ENCODE data around the gene TNFRSF19. TPM values are rescaled to one million over a fixed set of nuclear protein-coding genes. Genes with fewer than 3 reads are reported as not detected.

TNFRSF19 gene, protein sequence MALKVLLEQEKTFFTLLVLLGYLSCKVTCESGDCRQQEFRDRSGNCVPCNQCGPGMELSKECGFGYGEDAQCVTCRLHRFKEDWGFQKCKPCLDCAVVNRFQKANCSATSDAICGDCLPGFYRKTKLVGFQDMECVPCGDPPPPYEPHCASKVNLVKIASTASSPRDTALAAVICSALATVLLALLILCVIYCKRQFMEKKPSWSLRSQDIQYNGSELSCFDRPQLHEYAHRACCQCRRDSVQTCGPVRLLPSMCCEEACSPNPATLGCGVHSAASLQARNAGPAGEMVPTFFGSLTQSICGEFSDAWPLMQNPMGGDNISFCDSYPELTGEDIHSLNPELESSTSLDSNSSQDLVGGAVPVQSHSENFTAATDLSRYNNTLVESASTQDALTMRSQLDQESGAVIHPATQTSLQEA
- total RNA-seq (2022; extraction: Qiagen RNA extraction): 2.9 to 4.4 TPM (median 3.5 TPM) in 5 replicates

DNA sequence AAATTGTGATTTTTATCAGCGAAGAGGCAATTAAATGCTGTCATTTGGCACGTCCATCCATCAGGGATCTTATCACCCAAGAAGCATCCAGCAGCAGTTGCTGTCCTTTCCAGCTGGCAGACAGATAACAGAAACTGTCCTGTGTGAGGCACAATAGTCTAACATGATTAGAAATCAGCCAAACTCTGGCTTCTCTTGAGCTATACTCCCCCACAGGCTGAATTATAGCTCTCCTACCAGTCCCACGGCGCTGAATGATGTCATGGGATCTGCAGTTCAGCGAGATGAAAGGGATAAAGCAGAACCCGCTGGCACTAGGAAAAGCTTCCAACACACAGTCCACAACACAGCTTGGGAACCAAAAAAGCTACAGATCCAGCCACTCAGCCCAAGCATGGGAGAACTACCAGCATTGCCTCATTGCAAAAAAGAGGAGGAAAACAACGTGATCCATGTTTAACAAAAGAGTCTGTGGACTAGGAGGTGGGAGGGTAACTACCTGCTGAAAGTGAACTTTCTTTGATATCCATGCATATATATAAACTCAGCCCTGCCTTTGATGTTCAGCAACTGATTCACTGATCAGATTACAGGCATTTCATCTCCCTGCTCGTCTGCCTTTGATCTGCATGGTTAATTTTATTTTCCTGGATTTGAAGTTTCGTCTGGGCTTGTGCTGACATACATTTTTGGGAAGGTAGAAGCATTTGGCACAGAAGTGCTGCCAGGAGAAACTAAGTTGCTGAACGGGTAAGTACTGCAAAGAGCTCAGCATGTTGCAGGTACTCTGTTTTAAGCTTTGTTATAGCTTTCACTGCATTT lies at the start of gene TNFRSF19:
Gene TNFRSF19 (plus strand): TSS at position 314 of the 822 bp plus-strand sequence. CDS start 19,772 bp downstream, outside the sequence.

Other genes with a start within 250 kb of the TNFRSF19 start
- 9.0 to 12.2 TPM (median 11.1 TPM) in 5 replicates for gene SACS, start 136.7 kb upstream of the TNFRSF19 start, total RNA-seq (2022; extraction: Qiagen RNA extraction)

Measured in A549 treated with AZD2906 at 1 μM for 4 hours (cell line).